GM23338 (cell line): Measurements from ENCODE around the gene MYO1F. TPM values are rescaled to one million over a fixed set of nuclear protein-coding genes. Genes with fewer than 3 reads are reported as not detected.

Experiments used
- ATAC-seq: fragments of 200-7000 bp; cut with Tn5 transposase; 3 replicates; pipeline ENCODE4 v1.9.1; 2020
- DNase-seq: peaks from one replicate; pipeline ENCODE4 v3.0.0-alpha.2; 2015; ENCODE audit warnings: low spot score
- H2AFZ ChIP-seq: fragments of 200-600 bp; sonication (generic); 2 replicates; pipeline ENCODE4 v1.8.0; 2016; ENCODE audit warnings: antibody characterized with exemption, mild to moderate bottlenecking, moderate library complexity
- H3F3A ChIP-seq: fragments of 200-600 bp; sonication (generic); replicated peaks from 2 replicates; pipeline ENCODE4 v1.8.0; 2017; ENCODE audit warnings: antibody characterized with exemption, mixed run types, low read depth
- H3K27ac ChIP-seq: fragments of 200-600 bp; sonication (generic); 2 replicates; pipeline ENCODE4 v1.6.1; 2016; ENCODE audit warnings: low read depth
- H3K27me3 ChIP-seq: fragments of 200-600 bp; sonication (generic); 2 replicates; pipeline ENCODE4 v1.8.0; 2016; ENCODE audit warnings: mild to moderate bottlenecking, mixed run types, moderate library complexity; ENCODE audit not compliant: insufficient read depth
- H3K36me3 ChIP-seq: fragments of 200-600 bp; sonication (generic); 2 replicates; pipeline ENCODE4 v1.8.0; 2016; ENCODE audit warnings: mild to moderate bottlenecking; ENCODE audit not compliant: insufficient read depth
- H3K4me1 ChIP-seq: fragments of 200-600 bp; sonication (generic); 2 replicates; pipeline ENCODE4 v1.8.0; 2016; ENCODE audit warnings: mild to moderate bottlenecking, moderate library complexity; ENCODE audit not compliant: insufficient read depth
- H3K4me2 ChIP-seq: fragments of 200-600 bp; sonication (generic); 2 replicates; pipeline ENCODE4 v1.7.1; 2017; ENCODE audit warnings: mixed run types
- H3K4me3 ChIP-seq: fragments of 200-600 bp; sonication (generic); 2 replicates; pipeline ENCODE4 v1.6.1; 2016; ENCODE audit warnings: mixed run types
- H3K79me2 ChIP-seq: fragments of 200-600 bp; sonication (generic); replicated peaks from 2 replicates; pipeline ENCODE4 v1.8.0; 2017; ENCODE audit warnings: mild to moderate bottlenecking; ENCODE audit not compliant: insufficient read depth
- H3K9me2 ChIP-seq: fragments of 200-600 bp; sonication (generic); 2 replicates; pipeline ENCODE4 v1.8.0; 2017; ENCODE audit not compliant: insufficient read depth
- H4K20me1 ChIP-seq: fragments of 200-600 bp; sonication (generic); replicated peaks from 2 replicates; pipeline ENCODE4 v1.8.0; 2017; ENCODE audit warnings: mild to moderate bottlenecking; ENCODE audit not compliant: insufficient read depth
- H3K27ac Mint-ChIP-seq: 2 replicates; pipeline ENCODE4 v1.8.0; 2020; ENCODE audit warnings: inconsistent platforms, mild to moderate bottlenecking, moderate library complexity, mixed read lengths
- H3K27me3 Mint-ChIP-seq: 3 replicates; pipeline ENCODE4 v1.8.0; 2022; ENCODE audit warnings: low read depth, mild to moderate bottlenecking, moderate library complexity, mixed read lengths, inconsistent platforms; ENCODE audit not compliant: insufficient read depth, poor library complexity
- H3K36me3 Mint-ChIP-seq: 3 replicates; pipeline ENCODE4 v1.8.0; 2021; ENCODE audit warnings: low read depth, mild to moderate bottlenecking, inconsistent platforms, moderate library complexity, mixed read lengths
- H3K4me1 Mint-ChIP-seq: 3 replicates; pipeline ENCODE4 v1.8.0; 2020; ENCODE audit warnings: mild to moderate bottlenecking, inconsistent platforms, mixed read lengths
- H3K4me3 Mint-ChIP-seq: 3 replicates; pipeline ENCODE4 v1.8.0; 2021; ENCODE audit warnings: moderate library complexity, mild to moderate bottlenecking, inconsistent platforms, mixed read lengths
- H3K9me3 Mint-ChIP-seq: 3 replicates; pipeline ENCODE4 v1.8.0; 2020; ENCODE audit warnings: moderate library complexity, mild to moderate bottlenecking, inconsistent platforms, mixed read lengths
- CREB1 ChIP-seq: fragments of 250-450 bp; sonication (Bioruptor Pico); IDR thresholded peaks from 2 replicates; pipeline ENCODE4 v1.5.0; 2020; ENCODE audit warnings: low read depth, mild to moderate bottlenecking, moderate library complexity
- CTCF ChIP-seq, 2 experiments: fragments of 200-600 bp in 1 of 2; sonication (generic) in 1 of 2; conservative IDR thresholded peaks; 2 replicates each; pipeline versions ENCODE4 v1.5.1 to v1.6.1; 2016 to 2017; ENCODE audit warnings: antibody characterized with exemption in 2 of 2, low read depth in 2 of 2, mild to moderate bottlenecking in 2 of 2, moderate library complexity in 1 of 2
- ETS1 ChIP-seq: IDR thresholded peaks from 2 replicates; pipeline ENCODE4 v1.6.1; 2016; ENCODE audit warnings: antibody characterized with exemption
- EZH2 ChIP-seq: fragments of 200-600 bp; sonication (generic); IDR thresholded peaks from one replicate; pipeline ENCODE4 v1.8.0; 2017; ENCODE audit warnings: antibody characterized with exemption, mild to moderate bottlenecking, low read depth; ENCODE audit not compliant: unreplicated experiment
- EZH2phosphoT487 ChIP-seq: fragments of 200-600 bp; sonication (generic); IDR thresholded peaks from one replicate; pipeline ENCODE4 v1.8.1; 2018; ENCODE audit warnings: antibody characterized with exemption; ENCODE audit not compliant: unreplicated experiment
- JUNB ChIP-seq: IDR thresholded peaks from one replicate; pipeline ENCODE4 v1.6.1; 2016; ENCODE audit warnings: antibody characterized with exemption; ENCODE audit not compliant: unreplicated experiment
- NANOG ChIP-seq: IDR thresholded peaks from 2 replicates; pipeline ENCODE4 v1.6.1; 2016; ENCODE audit warnings: antibody characterized with exemption, borderline replicate concordance
- POLR2AphosphoS5 ChIP-seq: IDR thresholded peaks from 2 replicates; pipeline ENCODE4 v1.6.1; 2016; ENCODE audit warnings: antibody characterized with exemption, low read depth
- REST ChIP-seq: IDR thresholded peaks from one replicate; pipeline ENCODE4 v1.6.1; 2018; ENCODE audit warnings: antibody characterized with exemption; ENCODE audit not compliant: unreplicated experiment
- STAT1 ChIP-seq: IDR thresholded peaks from one replicate; pipeline ENCODE4 v1.6.1; 2016; ENCODE audit warnings: antibody characterized with exemption; ENCODE audit not compliant: unreplicated experiment
- ZNF114 ChIP-seq: fragments of 250-450 bp; sonication (Bioruptor Pico); IDR thresholded peaks from 2 replicates; pipeline ENCODE4 v1.5.0; 2020; ENCODE audit warnings: mild to moderate bottlenecking, moderate library complexity
- ZNF331 ChIP-seq: fragments of 250-450 bp; sonication (Bioruptor Pico); IDR thresholded peaks from 2 replicates; pipeline ENCODE4 v1.5.0; 2020; ENCODE audit warnings: low read depth, mild to moderate bottlenecking, moderate library complexity
- ZNF462 ChIP-seq: fragments of 250-450 bp; sonication (Bioruptor Pico); IDR thresholded peaks from 2 replicates; pipeline ENCODE4 v1.5.0; 2020; ENCODE audit warnings: mild to moderate bottlenecking, moderate library complexity
- polyA plus RNA-seq: library from polyadenylated mRNA; unstranded; fragments of >200 nt; fragmentation: Nextera tagmentation; extraction: Ambion mirVana; gene quantifications from 2 replicates; pipeline ENCODE4 v1.2.1, GENCODE V29; 2016
- total RNA-seq: library from RNA; depleted of rRNA; stranded (reverse); fragments of >200 nt; shearing (Covaris generic); gene quantifications from 2 replicates; pipeline ENCODE4 v1.2.3, GENCODE V29; 2014

MYO1F gene
- total and polyA plus RNA-seq, 2 experiments from 2014 or later = 3.9 to 5.7 TPM

GRCh38 chr19:8612807-8613171 is 35.5 kb upstream of the MYO1F start:
- peak overlapping the region; percentile 32; the same call in 1 of the 3 replicates for H3K4me3 Mint-ChIP-seq
- H3K9me3 Mint-ChIP-seq = peaks cover 7% of the 10 kb centered on the region; the same call in 2 of the 3 replicates
- peaks cover 35% of the 10 kb centered on the region for H3K27me3 Mint-ChIP-seq
- Histone ChIP-seq H3K27me3 (no peaks in the 10 kb centered on the region), H2AFZ (no peak overlapping the region), H3K27ac (peak overlapping the region; percentile 91; the same call in 1 of the 2 replicates), H3K4me1 (peaks cover 22% of the 10 kb centered on the region), H3K36me3 (no peaks in the 10 kb centered on the region), H3K4me3 (no peak overlapping the region), H3K9me2 (no peaks in the 10 kb centered on the region), H3K79me2 (peaks cover 24% of the 10 kb centered on the region), H4K20me1 (no peaks in the 10 kb centered on the region), H3K4me2 (0 out of 2 replicates have a peak overlapping the region, but pooled peaks have one; percentile 7), H3F3A (peaks cover 10% of the 10 kb centered on the region)
- H3K4me1 Mint-ChIP-seq = peaks cover 28% of the 10 kb centered on the region
- H3K27ac Mint-ChIP-seq = no peak overlapping the region
- ATAC-seq (no peak), DNase-seq (no peak)
- no peak for TF ChIP-seq EZH2phosphoT487
- TF ChIP-seq STAT1 = no peak
- TF ChIP-seq ETS1 = no peak
- TF ChIP-seq ZNF114 (CRISPR knock-in tag) = no peak
- no peak for TF ChIP-seq JUNB
- TF ChIP-seq ZNF331 (CRISPR knock-in tag) = no peak
- TF ChIP-seq POLR2AphosphoS5 = no peak
- TF ChIP-seq EZH2 = no peak
- no peak for TF ChIP-seq CREB1 (CRISPR knock-in tag)
- no peak for TF ChIP-seq REST
- no peak for TF ChIP-seq CTCF (conservative IDR thresholded peaks at IDR 0.05; ENCODE audit: low read depth in 2 of 2)
- no peak for TF ChIP-seq ZNF462 (CRISPR knock-in tag)
- no peak for TF ChIP-seq NANOG
- peaks cover 7% of the 10 kb centered on the region for H3K36me3 Mint-ChIP-seq
